Left lung (tissue), 10 donors: ENCODE data around the gene C2CD4C. TPM values are rescaled to one million over a fixed set of nuclear protein-coding genes. Genes with fewer than 3 reads are reported as not detected.
A peak's percentile ranks its signal among the peaks of the same experiment; 100 is the strongest.

Experiments used
- ATAC-seq: fragments of 200-7000 bp; cut with Tn5 transposase; one replicate; pipeline ENCODE4 v1.9.1; 2020; ENCODE audit warnings: moderate library complexity
- DNase-seq, 4 donors: peaks; one replicate each; pipeline ENCODE4 v3.0.0-alpha.2; 2013 to 2020
- H3K27ac ChIP-seq, 2 donors: fragments of 200-600 bp; sonication (generic) in 1 of 2; one replicate each; pipeline versions ENCODE4 v1.5.0 to v1.8.0; 2020 to 2021
- H3K27me3 ChIP-seq, 2 donors: fragments of 200-600 bp; sonication (generic) in 1 of 2; one replicate each; pipeline versions ENCODE4 v1.5.0 to v1.8.0; 2020 to 2021
- H3K36me3 ChIP-seq, 2 donors: fragments of 200-600 bp; sonication (generic) in 1 of 2; one replicate each; pipeline versions ENCODE4 v1.5.0 to v1.8.0; 2020 to 2021
- H3K4me1 ChIP-seq, 2 donors: fragments of 200-600 bp; one replicate each; pipeline ENCODE4 v1.8.0; 2021
- H3K4me3 ChIP-seq, 2 donors: fragments of 200-600 bp; sonication (generic) in 1 of 2; one replicate each; pipeline versions ENCODE4 v1.5.0 to v1.8.0; 2020 to 2021; ENCODE audit warnings: mild to moderate bottlenecking in 1 of 2
- H3K9me3 ChIP-seq, 2 donors: fragments of 200-600 bp; sonication (generic) in 1 of 2; one replicate each; pipeline versions ENCODE4 v1.5.0 to v1.8.0; 2020 to 2021
- CTCF ChIP-seq, 2 donors: fragments of 200-600 bp; sonication (generic) in 1 of 2; IDR thresholded peaks; one replicate each; pipeline versions ENCODE4 v1.5.0 to v1.8.0; 2021; ENCODE audit warnings: antibody characterized with exemption in 2 of 2
- intact Hi-C, 2 donors: fragments of 100-400 bp; cut with DNase I; formaldehyde crosslinking; loops; one replicate each; pipeline versions ENCODE4 v1.11.2 to v1.14.2; 2022
- polyA plus RNA-seq, 6 donors: library from polyadenylated mRNA; unstranded; fragments of 120-200 nt; gene quantifications; one replicate each; pipeline ENCODE4 v1.2.1, GENCODE V29; 2013; ENCODE audit not compliant: insufficient read length in 6 of 6
- total RNA-seq, 2 donors: library from RNA; stranded (reverse); fragmentation: NEBNext Ultra II Directional; extraction: Animal tissue kit (Norgen Biotek cat#: 25700); gene quantifications; one replicate each; pipeline ENCODE4 v1.2.1, GENCODE V29; 2021
- donor health status: DM: no; HTN: yes; CAD: no.
- donor health status: DM: no; HTN: no; CAD: no.

The C2CD4C gene
- total and polyA plus RNA-seq, 8 donors: 0.27 to 2.4 (median 0.86) TPM

GRCh38 chr19:391726-392374 lies 17.1 kb downstream of the C2CD4C start:
- no peak overlapping the region for H3K4me3 ChIP-seq
- no peak overlapping the region for H3K27ac ChIP-seq
- DNase-seq: no peak
- peaks cover 0 to 4% of the 10 kb centered on the region in 2 donors for H3K9me3 ChIP-seq
- H3K27me3 ChIP-seq: peaks cover 0 to 19% of the 10 kb centered on the region in 2 donors
- no peak for TF ChIP-seq CTCF (IDR thresholded peaks at IDR 0.05)
- no peaks in the 10 kb centered on the region for H3K4me1 ChIP-seq
- intact Hi-C loops: no loop called here
- H3K36me3 ChIP-seq: no peaks in the 10 kb centered on the region
- no peak for ATAC-seq

GRCh38 chr19:391207-391557 lies 17.8 kb downstream of the C2CD4C start:
- no peak for TF ChIP-seq CTCF (IDR thresholded peaks at IDR 0.05)
- Histone ChIP-seq H3K4me1 (no peaks in the 10 kb centered on the region), H3K36me3 (no peaks in the 10 kb centered on the region), H3K4me3 (no peak overlapping the region), H3K27me3 (peaks cover 0 to 22% of the 10 kb centered on the region in 2 donors), H3K9me3 (peaks cover 0 to 4% of the 10 kb centered on the region in 2 donors), H3K27ac (no peak overlapping the region)
- ATAC-seq (no peak), DNase-seq (no peak)
- intact Hi-C loops: no loop called here

GRCh38 chr19:390386-391206 lies 18.4 kb downstream of the C2CD4C start:
- intact Hi-C loops: no loop called here
- peaks cover 0 to 28% of the 10 kb centered on the region in 2 donors for H3K27me3 ChIP-seq
- no peak overlapping the region for H3K27ac ChIP-seq
- no peak for TF ChIP-seq CTCF (IDR thresholded peaks at IDR 0.05)
- H3K4me3 ChIP-seq: no peak overlapping the region
- no peaks in the 10 kb centered on the region for H3K4me1 ChIP-seq
- ATAC-seq: no peak
- H3K9me3 ChIP-seq: peaks cover 0 to 4% of the 10 kb centered on the region in 2 donors
- peak in 1 of 4 donors; percentile 60 for DNase-seq
- no peaks in the 10 kb centered on the region for H3K36me3 ChIP-seq

GRCh38 chr19:389935-390289 lies 19.0 kb downstream of the C2CD4C start:
- DNase-seq (no peak), ATAC-seq (no peak)
- Histone ChIP-seq H3K27ac (no peak overlapping the region), H3K9me3 (peaks cover 0 to 4% of the 10 kb centered on the region in 2 donors), H3K36me3 (no peaks in the 10 kb centered on the region), H3K27me3 (peaks cover 0 to 35% of the 10 kb centered on the region in 2 donors), H3K4me3 (no peak overlapping the region), H3K4me1 (no peaks in the 10 kb centered on the region)
- intact Hi-C loops: no loop called here
- TF ChIP-seq CTCF (IDR thresholded peaks at IDR 0.05): no peak

- no peaks in the 10 kb centered on the region for H3K4me1 ChIP-seq
- no peaks in the 10 kb centered on the region for H3K36me3 ChIP-seq
- peaks cover under 1 to 40% of the 10 kb centered on the region in 2 donors for H3K27me3 ChIP-seq
- intact Hi-C loops: no loop called here
- no peak overlapping the region for H3K4me3 ChIP-seq
- DNase-seq (no peak), ATAC-seq (no peak)
- peaks cover 0 to 4% of the 10 kb centered on the region in 2 donors for H3K9me3 ChIP-seq
- H3K27ac ChIP-seq: no peak overlapping the region
- TF ChIP-seq CTCF (IDR thresholded peaks at IDR 0.05): no peak
Measured at GRCh38 chr19:389255-389934, 19.6 kb downstream of the C2CD4C start.
